ENCODE data around the gene RNF208. TPM values are rescaled to one million over a fixed set of nuclear protein-coding genes. Genes with fewer than 3 reads are reported as not detected.
A peak's percentile ranks its signal among the peaks of the same experiment; 100 is the strongest.

The RNF208 gene
- total and polyA plus RNA-seq, 9 of the 15 experiments (the other 6 are each of a cell fraction or from before 2014, with no cell fraction given), result 0.15 to 6.9 (median 0.50) TPM; not detected in 2

DNA sequence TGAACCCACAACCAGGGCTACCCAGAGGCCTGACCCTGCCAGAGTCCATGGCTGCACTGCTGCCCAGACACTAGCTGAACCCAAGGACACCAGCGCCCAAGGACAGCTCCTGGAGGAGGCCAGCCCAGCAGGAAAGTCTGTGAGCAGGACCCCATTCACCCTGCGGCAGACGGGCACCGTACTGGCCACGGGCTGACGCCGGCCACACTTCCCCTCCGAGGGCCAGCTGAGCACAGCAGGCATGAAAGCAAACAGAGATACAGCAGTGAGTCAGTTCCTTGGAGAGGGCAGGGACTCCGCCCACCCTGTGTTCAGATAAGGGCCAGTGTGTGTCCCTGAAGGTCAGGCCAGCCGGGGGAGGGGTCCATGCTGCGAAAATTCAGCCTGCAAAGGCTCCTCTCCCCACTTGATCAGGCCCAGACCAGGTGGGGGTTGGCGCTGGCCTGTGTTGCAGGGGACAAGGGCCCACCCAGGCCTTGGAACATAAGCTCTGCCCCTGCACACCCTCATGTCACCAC lies 3.2 kb downstream of the RNF208 start (continued):
- no peak for TF ChIP-seq BRD9 (IDR thresholded peaks at IDR 0.05; ENCODE audit: low read depth, partially characterized antibody)
- peak; percentile 99 for TF ChIP-seq TFAP4 (CRISPR knock-in tag; IDR thresholded peaks at IDR 0.05; ENCODE audit: borderline replicate concordance)
- TF ChIP-seq DNMT1 (IDR thresholded peaks at IDR 0.05), result no peak
- peak; percentile 77 for TF ChIP-seq ATF3 (IDR thresholded peaks at IDR 0.05)
- 0 out of 2 replicates have a peak, but pooled peaks have one; percentile 27 for TF ChIP-seq ATF3 (CRISPR knock-in tag; conservative IDR thresholded peaks at IDR 0.05)
- TF ChIP-seq ZNF57 (CRISPR knock-in tag; IDR thresholded peaks at IDR 0.05), result 0 out of 2 replicates have a peak, but pooled peaks have one; percentile 31
- no peak for TF ChIP-seq RBM14 (IDR thresholded peaks at IDR 0.05; ENCODE audit: borderline replicate concordance, insufficient read depth, low read depth, low read length)
- peak; percentile 56 for TF ChIP-seq SOX6 (IDR thresholded peaks at IDR 0.05)
- 0 out of 2 replicates have a peak, but pooled peaks have one; percentile 57 for TF ChIP-seq OTX1 (CRISPR knock-in tag; IDR thresholded peaks at IDR 0.05)
- TF ChIP-seq, protein P1, sequence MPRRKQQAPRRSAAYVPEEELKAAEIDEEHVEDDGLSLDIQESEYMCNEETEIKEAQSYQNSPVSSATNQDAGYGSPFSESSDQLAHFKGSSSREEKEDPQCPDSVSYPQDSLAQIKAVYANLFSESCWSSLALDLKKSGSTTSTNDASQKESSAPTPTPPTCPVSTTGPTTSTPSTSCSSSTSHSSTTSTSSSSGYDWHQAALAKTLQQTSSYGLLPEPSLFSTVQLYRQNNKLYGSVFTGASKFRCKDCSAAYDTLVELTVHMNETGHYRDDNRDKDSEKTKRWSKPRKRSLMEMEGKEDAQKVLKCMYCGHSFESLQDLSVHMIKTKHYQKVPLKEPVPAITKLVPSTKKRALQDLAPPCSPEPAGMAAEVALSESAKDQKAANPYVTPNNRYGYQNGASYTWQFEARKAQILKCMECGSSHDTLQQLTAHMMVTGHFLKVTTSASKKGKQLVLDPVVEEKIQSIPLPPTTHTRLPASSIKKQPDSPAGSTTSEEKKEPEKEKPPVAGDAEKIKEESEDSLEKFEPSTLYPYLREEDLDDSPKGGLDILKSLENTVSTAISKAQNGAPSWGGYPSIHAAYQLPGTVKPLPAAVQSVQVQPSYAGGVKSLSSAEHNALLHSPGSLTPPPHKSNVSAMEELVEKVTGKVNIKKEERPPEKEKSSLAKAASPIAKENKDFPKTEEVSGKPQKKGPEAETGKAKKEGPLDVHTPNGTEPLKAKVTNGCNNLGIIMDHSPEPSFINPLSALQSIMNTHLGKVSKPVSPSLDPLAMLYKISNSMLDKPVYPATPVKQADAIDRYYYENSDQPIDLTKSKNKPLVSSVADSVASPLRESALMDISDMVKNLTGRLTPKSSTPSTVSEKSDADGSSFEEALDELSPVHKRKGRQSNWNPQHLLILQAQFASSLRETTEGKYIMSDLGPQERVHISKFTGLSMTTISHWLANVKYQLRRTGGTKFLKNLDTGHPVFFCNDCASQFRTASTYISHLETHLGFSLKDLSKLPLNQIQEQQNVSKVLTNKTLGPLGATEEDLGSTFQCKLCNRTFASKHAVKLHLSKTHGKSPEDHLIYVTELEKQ (CRISPR knock-in tag; IDR thresholded peaks at IDR 0.05), result peak; percentile 28; the same call in 1 of the 2 replicates
- TF ChIP-seq ZSCAN32 (CRISPR knock-in tag; IDR thresholded peaks at IDR 0.05), result peak; percentile 55; the same call in 1 of the 2 replicates
- peak in 1 of 2 experiments; percentile 94; a peak in 2 of 4 replicates for TF ChIP-seq FOXA3 (CRISPR knock-in tag; conservative IDR thresholded peaks at IDR 0.05 in 1 of 2, IDR thresholded peaks at IDR 0.05 in 1 of 2)
- no peak for TF ChIP-seq PPARD (CRISPR knock-in tag; IDR thresholded peaks at IDR 0.05)
- no peak for TF ChIP-seq POLR2H (tag; IDR thresholded peaks at IDR 0.05; ENCODE audit: low read depth)
- TF ChIP-seq SMAD4 (CRISPR knock-in tag; conservative IDR thresholded peaks at IDR 0.05), result peak; percentile 89
- TF ChIP-seq GATA2 (CRISPR knock-in tag; IDR thresholded peaks at IDR 0.05), result peak; percentile 75
- peak; percentile 70 for TF ChIP-seq NCOR1 (IDR thresholded peaks at IDR 0.05)
- TF ChIP-seq, protein P2, sequence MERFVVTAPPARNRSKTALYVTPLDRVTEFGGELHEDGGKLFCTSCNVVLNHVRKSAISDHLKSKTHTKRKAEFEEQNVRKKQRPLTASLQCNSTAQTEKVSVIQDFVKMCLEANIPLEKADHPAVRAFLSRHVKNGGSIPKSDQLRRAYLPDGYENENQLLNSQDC (CRISPR knock-in tag; IDR thresholded peaks at IDR 0.05), result no peak
- TF ChIP-seq ZNF507 (tag; conservative IDR thresholded peaks at IDR 0.05), result no peak
- peak; percentile 87 for TF ChIP-seq ZEB2 (IDR thresholded peaks at IDR 0.05)
- TF ChIP-seq LEF1 (IDR thresholded peaks at IDR 0.05), result peak; percentile 74; the same call in 1 of the 2 replicates
- TF ChIP-seq HMGN3 (IDR thresholded peaks at IDR 0.05; ENCODE audit: borderline replicate concordance, extremely low read depth, insufficient read length, low read depth, low read length), result peak; percentile 92
- TF ChIP-seq MTA1 (IDR thresholded peaks at IDR 0.05; ENCODE audit: borderline replicate concordance), result peak; percentile 66; the same call in 1 of the 2 replicates
- no peak for TF ChIP-seq HSF4 (CRISPR knock-in tag; IDR thresholded peaks at IDR 0.05; ENCODE audit: borderline replicate concordance)

Data from K562 (cell line).